DMS53 treated with DMSO at 0.1 percent for 48 hours (cell line): Measurements from ENCODE around the gene SLF1.

Experiments used
- DNase-seq: peaks from one replicate; lab custom pipeline; 2025; ENCODE audit not compliant: unreplicated experiment; lab: John Stamatoyannopoulos, UW

SLF1 gene

GRCh38 chr5:94660506-94660905, 42.0 kb downstream of the SLF1 start:
- no peak for DNase-seq

GRCh38 chr5:94661086-94661485, 42.6 kb downstream of the SLF1 start:
- DNase-seq = no peak

GRCh38 chr5:94667937-94668336, 49.5 kb downstream of the SLF1 start:
- DNase-seq = no peak

- DNase-seq = no peak
These were observed 52.3 kb downstream of the SLF1 start for GRCh38 chr5:94670726-94671125.

- no peak for DNase-seq
These were observed 54.3 kb downstream of the SLF1 start for GRCh38 chr5:94672746-94673145.

- DNase-seq = no peak
These were observed 56.3 kb downstream of the SLF1 start for GRCh38 chr5:94674490-94675382.

GRCh38 chr5:94675965-94676618, 57.6 kb downstream of the SLF1 start:
- DNase-seq = no peak

- DNase-seq = no peak
These were observed 64.5 kb downstream of the SLF1 start for GRCh38 chr5:94682814-94683520.

- DNase-seq = no peak
These were observed 71.4 kb downstream of the SLF1 start for GRCh38 chr5:94689908-94690307.

- DNase-seq = peak; percentile 32
These were observed 72.3 kb downstream of the SLF1 start for GRCh38 chr5:94690778-94691177.

- no peak for DNase-seq
These were observed 72.8 kb downstream of the SLF1 start for GRCh38 chr5:94691291-94691690.

- DNase-seq = no peak
These were observed 73.5 kb downstream of the SLF1 start for GRCh38 chr5:94691949-94692348.

- DNase-seq = no peak
These were observed 74.1 kb downstream of the SLF1 start for GRCh38 chr5:94692581-94692980.

GRCh38 chr5:94693043-94693822, 74.8 kb downstream of the SLF1 start:
- peak; percentile 49 for DNase-seq

GRCh38 chr5:94693845-94694370, 75.4 kb downstream of the SLF1 start:
- no peak for DNase-seq

GRCh38 chr5:94694671-94695070, 76.2 kb downstream of the SLF1 start:
- no peak for DNase-seq

GRCh38 chr5:94698197-94698596, 79.7 kb downstream of the SLF1 start:
- DNase-seq = no peak

- no peak for DNase-seq
These were observed 81.1 kb downstream of the SLF1 start for GRCh38 chr5:94699562-94699961.

GRCh38 chr5:94700592-94700991, 82.1 kb downstream of the SLF1 start:
- DNase-seq = no peak

- DNase-seq = peak; percentile 17
These were observed 84.3 kb downstream of the SLF1 start for GRCh38 chr5:94702729-94703128.

GRCh38 chr5:94705427-94705826, 87.0 kb downstream of the SLF1 start:
- DNase-seq = peak; percentile 81
